ENCODE data around the gene SLC12A8. TPM values are rescaled to one million over a fixed set of nuclear protein-coding genes. Genes with fewer than 3 reads are reported as not detected.
A peak's percentile ranks its signal among the peaks of the same experiment; 100 is the strongest.

The SLC12A8 gene
- total and polyA plus RNA-seq, 2 experiments from 2014 or later, result 3.1 to 3.4 TPM

GRCh38 chr3:125103406-125103805 lies 109.1 kb downstream of the SLC12A8 start:
- TF ChIP-seq, protein P1, sequence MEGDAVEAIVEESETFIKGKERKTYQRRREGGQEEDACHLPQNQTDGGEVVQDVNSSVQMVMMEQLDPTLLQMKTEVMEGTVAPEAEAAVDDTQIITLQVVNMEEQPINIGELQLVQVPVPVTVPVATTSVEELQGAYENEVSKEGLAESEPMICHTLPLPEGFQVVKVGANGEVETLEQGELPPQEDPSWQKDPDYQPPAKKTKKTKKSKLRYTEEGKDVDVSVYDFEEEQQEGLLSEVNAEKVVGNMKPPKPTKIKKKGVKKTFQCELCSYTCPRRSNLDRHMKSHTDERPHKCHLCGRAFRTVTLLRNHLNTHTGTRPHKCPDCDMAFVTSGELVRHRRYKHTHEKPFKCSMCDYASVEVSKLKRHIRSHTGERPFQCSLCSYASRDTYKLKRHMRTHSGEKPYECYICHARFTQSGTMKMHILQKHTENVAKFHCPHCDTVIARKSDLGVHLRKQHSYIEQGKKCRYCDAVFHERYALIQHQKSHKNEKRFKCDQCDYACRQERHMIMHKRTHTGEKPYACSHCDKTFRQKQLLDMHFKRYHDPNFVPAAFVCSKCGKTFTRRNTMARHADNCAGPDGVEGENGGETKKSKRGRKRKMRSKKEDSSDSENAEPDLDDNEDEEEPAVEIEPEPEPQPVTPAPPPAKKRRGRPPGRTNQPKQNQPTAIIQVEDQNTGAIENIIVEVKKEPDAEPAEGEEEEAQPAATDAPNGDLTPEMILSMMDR (IDR thresholded peaks at IDR 0.05; ENCODE audit: low read depth, low read length), result no peak
- no peak overlapping the region for H3K27ac ChIP-seq

DNA sequence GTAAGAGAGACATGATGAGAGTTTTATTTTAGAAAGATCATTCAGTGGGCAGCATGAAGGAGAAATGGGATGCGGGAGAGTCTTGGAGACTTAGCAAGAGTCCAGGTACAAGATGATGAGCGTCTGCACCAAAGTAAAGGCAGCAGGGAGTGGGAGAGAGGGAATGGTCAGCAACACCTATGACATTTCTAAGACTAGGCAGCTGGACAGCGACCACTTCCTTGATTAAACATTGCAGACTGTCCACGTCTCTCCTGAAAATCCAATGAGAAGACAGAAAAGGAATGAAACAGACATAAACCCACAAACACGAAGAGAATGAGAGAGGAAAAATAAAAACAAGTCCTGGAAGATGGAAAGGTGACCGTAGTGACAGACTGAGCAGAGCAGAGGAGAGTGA lies 110.1 kb downstream of the SLC12A8 start:
- no peaks in the 10 kb centered on the region for H3K27me3 ChIP-seq
- H3K27ac ChIP-seq, result no peak overlapping the region
- no peaks in the 10 kb centered on the region for H3K4me1 ChIP-seq (ENCODE audit: low read depth)
- DNase-seq (ENCODE audit: low read depth in 1 of 2, low spot score in 1 of 2), result peak in 1 of 2 donors; percentile 12
- H3K9me3 ChIP-seq (ENCODE audit: low read depth), result no peaks in the 10 kb centered on the region
- H3K36me3 ChIP-seq, result no peaks in the 10 kb centered on the region
- H3K4me3 ChIP-seq, result no peak overlapping the region
- TF ChIP-seq, protein P1 (IDR thresholded peaks at IDR 0.05; ENCODE audit: low read depth, low read length), result no peak

More at GRCh38 chr3:125103406-125103805, 109.1 kb downstream of the SLC12A8 start:
- H3K36me3 ChIP-seq, result no peaks in the 10 kb centered on the region
- H3K9me3 ChIP-seq (ENCODE audit: low read depth), result no peaks in the 10 kb centered on the region
- no peaks in the 10 kb centered on the region for H3K4me1 ChIP-seq (ENCODE audit: low read depth)
- H3K27me3 ChIP-seq, result no peaks in the 10 kb centered on the region
- DNase-seq (ENCODE audit: low read depth in 1 of 2, low spot score in 1 of 2), result no peak
- H3K4me3 ChIP-seq, result no peak overlapping the region

DNA sequence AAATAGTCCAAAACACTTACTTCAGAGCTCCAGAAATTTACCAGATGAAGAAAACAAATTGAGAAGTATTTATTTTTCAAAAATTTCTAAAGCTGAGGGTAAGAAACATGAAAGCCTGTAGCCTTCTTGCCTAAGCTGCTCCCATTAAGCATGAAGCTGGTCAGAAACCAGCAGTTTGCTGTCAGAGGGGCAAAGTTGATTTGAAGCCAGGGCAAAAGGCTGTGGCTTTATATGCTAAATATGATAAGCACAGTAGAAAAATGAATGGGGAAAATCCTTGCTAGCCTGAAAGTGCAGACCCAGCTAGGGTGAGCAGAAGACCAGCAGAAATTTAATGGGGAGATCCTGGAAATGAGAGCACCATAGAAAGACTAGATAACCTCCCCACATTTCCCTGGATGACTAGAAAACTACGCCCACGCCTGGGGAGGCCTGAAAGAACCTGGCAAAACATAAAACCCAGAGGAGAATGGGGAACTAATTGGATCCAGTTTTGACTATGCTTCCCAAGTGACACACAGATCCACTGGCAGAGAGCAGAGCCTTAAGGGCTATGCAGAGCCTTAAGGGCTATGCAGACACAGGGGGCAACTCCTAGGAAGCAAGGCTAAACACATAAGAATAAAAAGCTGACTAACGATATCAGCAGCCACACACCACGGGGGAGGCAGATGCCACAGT lies 113.8 kb downstream of the SLC12A8 start:
- Histone ChIP-seq H3K36me3 (no peaks in the 10 kb centered on the region), H3K9me3 (ENCODE audit: low read depth) (no peaks in the 10 kb centered on the region), H3K27me3 (no peaks in the 10 kb centered on the region), H3K27ac (no peak overlapping the region), H3K4me1 (ENCODE audit: low read depth) (no peaks in the 10 kb centered on the region), H3K4me3 (no peak overlapping the region)
- peak in 1 of 2 donors; percentile 42 for DNase-seq (ENCODE audit: low read depth in 1 of 2, low spot score in 1 of 2)
- TF ChIP-seq, protein P1 (IDR thresholded peaks at IDR 0.05; ENCODE audit: low read depth, low read length), result no peak

DNA sequence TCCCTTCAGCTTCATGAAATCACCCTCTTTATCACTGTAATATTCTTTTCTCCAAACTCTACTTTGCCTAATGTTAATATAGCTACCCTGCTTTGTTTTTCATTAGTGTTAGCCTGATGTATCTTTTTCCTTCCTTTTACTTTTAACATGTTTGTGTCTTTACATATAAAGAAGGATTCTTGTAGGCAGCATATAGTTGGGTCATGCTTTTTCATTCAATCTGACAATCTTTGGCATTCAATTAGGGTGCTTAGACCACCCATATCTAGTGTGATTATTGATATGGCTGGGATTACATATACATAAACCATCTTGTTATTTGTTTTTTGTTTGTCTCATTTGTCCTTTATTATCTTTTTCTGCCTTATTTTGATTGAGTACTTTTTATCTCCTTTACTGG lies 121.9 kb downstream of the SLC12A8 start:
- TF ChIP-seq, protein P1 (IDR thresholded peaks at IDR 0.05; ENCODE audit: low read depth, low read length), result no peak
- H3K9me3 ChIP-seq (ENCODE audit: low read depth), result no peaks in the 10 kb centered on the region
- H3K27ac ChIP-seq, result no peak overlapping the region
- no peaks in the 10 kb centered on the region for H3K4me1 ChIP-seq (ENCODE audit: low read depth)
- H3K4me3 ChIP-seq, result no peak overlapping the region
- no peaks in the 10 kb centered on the region for H3K36me3 ChIP-seq
- no peaks in the 10 kb centered on the region for H3K27me3 ChIP-seq
- no peak for DNase-seq (ENCODE audit: low read depth in 1 of 2, low spot score in 1 of 2)

GRCh38 chr3:125087768-125088391 lies 124.7 kb downstream of the SLC12A8 start:
- Histone ChIP-seq H3K27me3 (no peaks in the 10 kb centered on the region), H3K36me3 (no peaks in the 10 kb centered on the region), H3K9me3 (ENCODE audit: low read depth) (no peaks in the 10 kb centered on the region), H3K4me1 (ENCODE audit: low read depth) (no peaks in the 10 kb centered on the region), H3K4me3 (no peak overlapping the region), H3K27ac (no peak overlapping the region)
- TF ChIP-seq, protein P1 (IDR thresholded peaks at IDR 0.05; ENCODE audit: low read depth, low read length), result no peak
- peak in 1 of 2 donors; percentile 53 for DNase-seq (ENCODE audit: low read depth in 1 of 2, low spot score in 1 of 2)

Data from cardiac muscle cell (in vitro differentiated cells and primary cell).